ENCODE data around the gene ZNF783.

Gene ZNF783

GRCh38 chr7:149278396-149278795 is 16.4 kb downstream of the ZNF783 start:
- DNase-seq, result peak in 1 of 42 donors; percentile 21
- intact Hi-C loops (cut with DNase I), result no loop called here

GRCh38 chr7:149279111-149279743 is 17.2 kb downstream of the ZNF783 start:
- intact Hi-C loops (cut with DNase I), result no loop called here
- peak in 2 of 42 donors; percentile 22 to 41 for DNase-seq

GRCh38 chr7:149280151-149280550 is 18.2 kb downstream of the ZNF783 start:
- DNase-seq, result peak in 1 of 42 donors; percentile 13
- intact Hi-C loops (cut with DNase I), result no loop called here

- peak in 1 of 42 donors; percentile 25 for DNase-seq
- intact Hi-C loops (cut with DNase I), result no loop called here
These were observed 18.9 kb downstream of the ZNF783 start for GRCh38 chr7:149280661-149281507.

- intact Hi-C loops (cut with DNase I), result no loop called here
- DNase-seq, result peak in 3 of 42 donors; percentile 28 to 33 (median 29)
These were observed 19.7 kb downstream of the ZNF783 start for GRCh38 chr7:149281508-149282330.

GRCh38 chr7:149282331-149282655 is 20.3 kb downstream of the ZNF783 start:
- intact Hi-C loops (cut with DNase I), result no loop called here
- no peak for DNase-seq

- DNase-seq, result peak in 1 of 42 donors; percentile 22
- intact Hi-C loops (cut with DNase I), result no loop called here
These were observed 21.3 kb downstream of the ZNF783 start for GRCh38 chr7:149283321-149283720.

GRCh38 chr7:149284343-149284742 is 22.3 kb downstream of the ZNF783 start:
- intact Hi-C loops (cut with DNase I), result no loop called here
- DNase-seq, result peak in 3 of 42 donors; percentile 17 to 35 (median 24)

GRCh38 chr7:149284850-149285585 is 23.0 kb downstream of the ZNF783 start:
- peak; percentile 92 to 98 (median 97) for DNase-seq
- intact Hi-C loops (cut with DNase I), result no loop called here

GRCh38 chr7:149285603-149286002 is 23.6 kb downstream of the ZNF783 start:
- intact Hi-C loops (cut with DNase I), result no loop called here
- peak in 8 of 42 donors; percentile 8 to 48 (median 17) for DNase-seq

GRCh38 chr7:149286811-149287400 is 24.9 kb downstream of the ZNF783 start:
- peak in 1 of 42 donors; percentile 4 for DNase-seq
- intact Hi-C loops (cut with DNase I), result no loop called here

GRCh38 chr7:149287622-149288021 is 25.6 kb downstream of the ZNF783 start:
- DNase-seq, result peak in 1 of 42 donors; percentile 19
- intact Hi-C loops (cut with DNase I), result no loop called here

GRCh38 chr7:149289262-149289661 is 27.3 kb downstream of the ZNF783 start:
- DNase-seq, result peak in 3 of 42 donors; percentile 4 to 34 (median 15)
- intact Hi-C loops (cut with DNase I), result no loop called here

GRCh38 chr7:149289856-149290255 is 27.9 kb downstream of the ZNF783 start:
- DNase-seq, result peak in 2 of 42 donors; percentile 17 to 18
- intact Hi-C loops (cut with DNase I), result no loop called here

- intact Hi-C loops (cut with DNase I), result no loop called here
These were observed 29.2 kb downstream of the ZNF783 start for GRCh38 chr7:149291036-149291780.

GRCh38 chr7:149291781-149292461 is 29.9 kb downstream of the ZNF783 start:
- intact Hi-C loops (cut with DNase I), result no loop called here
- DNase-seq, result no peak

More at GRCh38 chr7:149291036-149291780, 29.2 kb downstream of the ZNF783 start:
- no peak for DNase-seq

GRCh38 chr7:149292462-149292823 is 30.4 kb downstream of the ZNF783 start:
- intact Hi-C loops (cut with DNase I), result no loop called here
- DNase-seq, result peak in 1 of 42 donors; percentile 1

All from head of caudate nucleus (tissue), 42 donors.